Measurements from ENCODE around the gene EBLN1.

The EBLN1 gene

DNA sequence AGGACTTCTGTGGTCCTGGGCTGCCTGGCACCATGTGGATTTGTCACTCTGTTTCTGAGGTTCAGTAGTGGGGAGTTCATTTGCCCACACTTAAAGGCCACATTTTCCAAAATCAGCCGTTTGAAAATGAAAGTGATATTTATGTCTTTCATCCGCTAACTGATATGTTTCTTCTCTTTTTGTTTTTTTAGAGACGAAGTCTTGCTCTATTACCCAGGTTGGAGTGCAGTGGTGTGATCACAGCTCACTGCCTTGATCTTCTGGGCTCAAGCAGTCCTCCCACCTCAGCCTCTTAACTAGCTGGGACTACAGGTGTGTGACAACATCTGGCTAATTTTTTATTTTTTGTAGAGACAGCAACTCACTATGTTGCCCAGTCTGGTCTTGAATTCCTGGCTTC lies 58.6 kb downstream of the EBLN1 start:
- TF ChIP-seq SPI1 (IDR thresholded peaks at IDR 0.05; ENCODE audit: borderline replicate concordance, low read depth) (no peak), POLR2AphosphoS5 (IDR thresholded peaks at IDR 0.05; ENCODE audit: low read depth) (no peak), CTCF (IDR thresholded peaks at IDR 0.05; ENCODE audit: insufficient read depth, low read length) (no peak), GABPA (IDR thresholded peaks at IDR 0.05; ENCODE audit: low read depth) (no peak)
- TF ChIP-seq, protein P1, sequence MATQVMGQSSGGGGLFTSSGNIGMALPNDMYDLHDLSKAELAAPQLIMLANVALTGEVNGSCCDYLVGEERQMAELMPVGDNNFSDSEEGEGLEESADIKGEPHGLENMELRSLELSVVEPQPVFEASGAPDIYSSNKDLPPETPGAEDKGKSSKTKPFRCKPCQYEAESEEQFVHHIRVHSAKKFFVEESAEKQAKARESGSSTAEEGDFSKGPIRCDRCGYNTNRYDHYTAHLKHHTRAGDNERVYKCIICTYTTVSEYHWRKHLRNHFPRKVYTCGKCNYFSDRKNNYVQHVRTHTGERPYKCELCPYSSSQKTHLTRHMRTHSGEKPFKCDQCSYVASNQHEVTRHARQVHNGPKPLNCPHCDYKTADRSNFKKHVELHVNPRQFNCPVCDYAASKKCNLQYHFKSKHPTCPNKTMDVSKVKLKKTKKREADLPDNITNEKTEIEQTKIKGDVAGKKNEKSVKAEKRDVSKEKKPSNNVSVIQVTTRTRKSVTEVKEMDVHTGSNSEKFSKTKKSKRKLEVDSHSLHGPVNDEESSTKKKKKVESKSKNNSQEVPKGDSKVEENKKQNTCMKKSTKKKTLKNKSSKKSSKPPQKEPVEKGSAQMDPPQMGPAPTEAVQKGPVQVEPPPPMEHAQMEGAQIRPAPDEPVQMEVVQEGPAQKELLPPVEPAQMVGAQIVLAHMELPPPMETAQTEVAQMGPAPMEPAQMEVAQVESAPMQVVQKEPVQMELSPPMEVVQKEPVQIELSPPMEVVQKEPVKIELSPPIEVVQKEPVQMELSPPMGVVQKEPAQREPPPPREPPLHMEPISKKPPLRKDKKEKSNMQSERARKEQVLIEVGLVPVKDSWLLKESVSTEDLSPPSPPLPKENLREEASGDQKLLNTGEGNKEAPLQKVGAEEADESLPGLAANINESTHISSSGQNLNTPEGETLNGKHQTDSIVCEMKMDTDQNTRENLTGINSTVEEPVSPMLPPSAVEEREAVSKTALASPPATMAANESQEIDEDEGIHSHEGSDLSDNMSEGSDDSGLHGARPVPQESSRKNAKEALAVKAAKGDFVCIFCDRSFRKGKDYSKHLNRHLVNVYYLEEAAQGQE (IDR thresholded peaks at IDR 0.05; ENCODE audit: insufficient replicate concordance, low read depth), result no peak
- no peaks in the 10 kb centered on the region for H3K27me3 ChIP-seq (ENCODE audit: insufficient read depth, poor library complexity, severe bottlenecking)

More for the DNA sequence above, 58.6 kb downstream of the EBLN1 start:
- DNase-seq (ENCODE audit: low read depth in 1 of 2, low spot score in 1 of 2), result no peak
- Histone ChIP-seq H3K4me3 (replicated peaks; ENCODE audit: insufficient read depth, low read length) (no peak overlapping the region), H3K27ac (replicated peaks) (no peak overlapping the region)
